Activated gamma-delta T cell treated with Interleukin-2 at 50 U/mL for 16 hours (primary cell): ENCODE measurements around the gene PET100.

Experiments used
- DNase-seq: peaks from one replicate; pipeline ENCODE4 v3.0.0-alpha.2; 2020

PET100 gene

DNA sequence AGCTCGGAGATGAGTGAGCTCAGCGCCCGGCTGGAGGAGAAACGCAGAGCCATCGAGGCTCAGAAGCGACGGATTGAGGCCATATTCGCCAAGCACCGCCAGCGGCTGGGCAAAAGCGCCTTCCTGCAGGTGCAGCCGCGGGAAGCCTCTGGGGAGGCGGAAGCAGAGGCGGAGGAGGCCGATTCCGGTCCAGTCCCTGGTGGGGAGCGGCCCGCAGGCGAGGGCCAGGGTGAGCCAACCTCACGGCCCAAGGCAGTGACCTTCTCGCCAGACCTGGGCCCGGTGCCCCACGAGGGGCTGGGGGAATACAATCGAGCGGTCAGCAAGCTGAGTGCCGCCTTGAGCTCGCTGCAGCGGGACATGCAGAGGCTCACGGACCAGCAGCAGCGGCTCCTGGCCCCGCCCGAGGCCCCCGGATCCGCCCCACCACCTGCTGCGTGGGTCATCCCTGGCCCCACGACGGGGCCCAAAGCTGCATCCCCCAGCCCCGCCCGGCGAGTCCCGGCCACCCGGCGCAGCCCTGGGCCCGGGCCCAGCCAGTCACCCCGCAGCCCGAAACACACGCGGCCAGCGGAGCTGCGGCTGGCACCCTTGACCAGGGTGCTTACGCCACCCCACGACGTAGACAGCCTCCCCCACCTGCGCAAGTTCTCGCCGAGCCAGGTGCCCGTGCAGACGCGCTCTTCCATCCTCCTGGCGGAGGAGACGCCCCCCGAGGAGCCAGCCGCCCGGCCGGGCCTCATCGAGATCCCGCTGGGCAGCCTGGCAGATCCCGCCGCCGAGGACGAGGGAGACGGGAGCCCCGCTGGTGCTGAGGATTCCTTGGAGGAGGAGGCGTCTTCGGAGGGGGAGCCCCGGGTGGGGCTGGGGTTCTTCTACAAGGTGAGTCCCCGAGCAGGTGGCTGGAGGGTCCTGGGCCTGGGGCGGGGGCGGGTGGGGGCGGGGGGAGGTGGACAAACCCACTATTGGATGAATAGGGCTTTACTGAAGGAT, 17.0 kb upstream of the PET100 start:
- DNase-seq = no peak

DNA sequence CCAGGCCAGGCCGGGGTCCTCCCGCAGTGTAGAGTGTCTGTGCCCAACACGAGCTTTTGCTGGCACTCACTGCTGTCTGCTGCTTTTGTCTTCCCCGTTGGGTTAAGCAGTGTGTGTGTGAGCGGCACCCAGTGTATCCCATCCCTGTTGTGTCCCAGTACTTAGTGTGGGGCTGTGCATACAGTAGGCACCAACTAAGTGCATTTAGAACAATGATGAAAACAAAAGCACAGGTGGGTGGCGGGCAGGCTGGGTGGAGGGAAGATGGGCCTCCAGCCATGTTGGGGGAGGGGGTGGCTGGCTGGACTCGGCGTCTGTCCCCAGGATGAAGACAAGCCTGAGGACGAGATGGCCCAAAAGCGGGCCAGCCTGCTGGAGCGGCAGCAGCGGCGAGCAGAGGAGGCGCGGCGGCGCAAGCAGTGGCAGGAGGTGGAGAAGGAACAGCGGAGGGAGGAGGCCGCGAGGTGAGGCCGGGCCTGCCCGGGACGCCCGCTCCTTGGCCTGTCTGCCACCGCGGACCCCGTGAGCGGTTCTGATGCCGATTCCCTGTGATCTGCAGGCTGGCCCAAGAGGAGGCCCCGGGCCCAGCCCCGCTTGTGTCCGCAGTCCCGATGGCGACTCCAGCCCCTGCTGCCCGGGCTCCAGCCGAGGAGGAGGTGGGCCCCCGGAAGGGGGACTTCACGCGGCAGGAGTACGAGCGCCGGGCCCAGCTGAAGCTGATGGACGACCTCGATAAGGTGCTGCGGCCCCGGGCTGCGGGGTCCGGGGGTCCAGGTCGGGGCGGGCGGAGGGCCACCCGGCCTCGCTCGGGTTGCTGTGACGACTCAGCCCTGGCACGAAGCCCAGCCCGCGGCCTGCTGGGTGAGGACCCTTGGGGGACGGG, 14.5 kb upstream of the PET100 start:
- DNase-seq = no peak

DNA sequence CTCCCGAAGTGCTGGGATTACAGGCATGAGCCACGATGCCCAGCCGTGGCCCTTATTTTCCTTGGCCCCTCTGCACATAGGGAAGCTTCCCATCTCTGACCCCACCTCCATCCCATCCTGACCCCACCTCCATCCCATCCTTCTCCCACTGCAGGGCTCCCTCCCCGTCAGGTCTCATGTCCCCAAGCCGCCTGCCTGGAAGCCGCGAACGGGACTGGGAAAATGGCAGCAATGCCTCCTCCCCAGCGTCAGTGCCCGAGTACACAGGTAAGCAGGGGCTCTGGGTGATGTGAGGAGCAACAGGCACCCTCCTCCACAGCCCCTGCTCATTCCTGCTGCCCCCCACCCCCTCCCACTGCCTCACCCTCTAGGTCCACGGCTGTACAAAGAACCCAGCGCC, 12.4 kb upstream of the PET100 start:
- DNase-seq = no peak

DNA sequence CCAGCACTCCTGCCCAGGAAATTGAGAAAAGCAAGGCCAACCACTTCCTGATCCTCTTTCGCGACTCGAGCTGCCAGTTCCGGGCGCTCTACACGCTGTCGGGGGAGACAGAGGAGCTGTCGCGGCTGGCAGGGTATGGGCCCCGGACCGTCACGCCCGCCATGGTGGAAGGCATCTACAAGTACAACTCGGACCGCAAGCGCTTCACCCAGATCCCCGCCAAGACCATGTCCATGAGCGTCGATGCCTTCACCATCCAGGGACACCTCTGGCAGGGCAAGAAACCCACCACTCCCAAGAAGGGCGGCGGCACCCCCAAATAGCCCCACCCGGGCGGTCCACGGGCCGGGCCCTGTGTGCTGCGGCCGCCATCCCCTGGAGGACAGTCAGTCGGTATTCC, 11.9 kb upstream of the PET100 start:
- DNase-seq = no peak

DNA sequence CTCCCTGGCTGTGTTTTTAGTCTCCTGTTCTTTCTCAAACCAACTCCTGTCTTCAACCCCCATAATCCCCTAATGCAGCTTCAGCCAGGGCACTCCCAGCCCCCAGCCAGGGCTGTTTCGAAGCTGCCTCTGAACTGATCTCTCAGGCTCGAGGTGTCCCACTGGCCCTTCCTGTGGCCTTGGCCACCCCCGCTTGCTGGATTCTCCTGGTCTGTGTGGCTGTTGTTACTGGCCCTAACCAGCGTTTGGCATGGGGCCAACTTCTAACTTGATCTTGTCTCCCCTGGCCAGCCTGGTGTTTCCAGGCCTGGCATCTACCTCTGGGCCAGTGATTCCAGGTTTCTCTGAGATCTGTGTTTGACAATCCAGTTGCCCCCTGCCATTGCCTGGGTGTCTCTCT, 11.2 kb upstream of the PET100 start:
- DNase-seq = no peak

DNA sequence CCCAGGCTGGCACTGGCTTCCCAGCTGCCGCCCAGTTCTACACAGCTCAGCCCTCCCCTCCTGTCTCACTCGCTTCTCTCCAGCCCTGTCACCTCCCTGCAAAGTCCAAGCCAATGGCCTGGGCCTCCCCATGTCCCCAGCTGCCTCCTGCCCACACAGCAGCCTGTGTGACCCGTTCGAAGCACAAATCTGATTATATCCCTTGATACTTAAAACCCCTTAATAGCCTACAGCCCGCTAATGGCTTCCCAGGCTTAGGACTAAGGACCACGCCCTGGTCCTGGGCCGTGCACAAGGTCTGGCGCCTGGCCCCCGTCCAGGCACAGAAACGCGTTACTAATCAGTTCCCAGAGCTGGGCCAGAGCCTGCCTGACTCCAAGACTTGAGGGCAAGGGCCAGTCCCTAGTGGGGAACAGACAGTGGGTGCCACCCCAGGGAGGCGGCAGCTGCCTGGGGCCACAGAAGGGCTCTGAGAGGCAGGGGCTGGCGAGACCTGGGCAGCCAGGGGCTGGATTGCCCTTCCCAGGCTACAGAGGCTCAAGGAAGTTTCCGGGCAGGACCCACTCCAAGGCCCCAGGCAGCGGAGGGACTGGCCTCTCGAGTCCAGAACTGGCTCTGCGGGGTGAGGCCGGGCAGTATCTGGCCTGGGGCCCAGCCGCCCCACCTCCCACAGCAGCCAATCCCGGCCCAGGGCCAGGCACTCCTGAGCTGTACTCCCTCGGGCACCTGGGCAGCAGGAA, 10.7 kb upstream of the PET100 start:
- no peak for DNase-seq

DNA sequence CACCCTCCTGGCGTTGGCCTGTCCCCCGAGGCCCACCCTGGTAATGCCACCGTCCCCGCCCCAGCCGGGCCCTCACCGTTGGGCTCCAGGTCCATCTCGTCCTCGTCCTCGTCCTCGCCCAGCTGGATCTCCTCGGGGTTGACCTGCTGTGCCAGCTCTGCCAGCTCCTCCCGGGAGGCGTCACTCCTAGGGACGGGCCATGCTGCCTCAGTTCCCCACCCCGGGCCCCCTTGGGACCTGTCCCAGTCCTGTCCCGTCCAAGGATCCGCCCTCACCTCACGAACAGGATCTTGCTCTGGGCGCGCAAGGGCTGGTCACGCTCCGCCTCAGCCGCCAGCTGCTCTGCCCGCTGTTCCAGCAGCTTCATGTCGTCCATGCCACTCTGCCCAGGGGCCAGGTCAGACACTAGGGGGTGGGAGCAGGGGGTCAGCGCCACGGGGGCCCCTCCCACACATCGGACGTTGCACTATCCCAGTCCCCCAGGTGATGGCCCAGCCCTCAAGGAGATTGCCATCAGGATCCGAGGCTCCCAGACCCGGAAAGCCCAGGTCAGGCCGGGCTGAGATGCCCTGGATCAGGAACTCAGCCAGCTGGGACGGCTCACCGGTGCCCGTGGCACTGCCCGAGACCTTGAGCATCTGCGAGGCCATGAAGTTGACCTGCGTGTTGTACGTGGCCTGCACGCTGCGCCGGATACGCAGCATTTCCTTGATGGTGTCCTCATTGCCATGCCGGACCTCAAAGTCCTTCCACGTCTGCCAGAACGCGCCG, 9.7 kb upstream of the PET100 start:
- no peak for DNase-seq

DNA sequence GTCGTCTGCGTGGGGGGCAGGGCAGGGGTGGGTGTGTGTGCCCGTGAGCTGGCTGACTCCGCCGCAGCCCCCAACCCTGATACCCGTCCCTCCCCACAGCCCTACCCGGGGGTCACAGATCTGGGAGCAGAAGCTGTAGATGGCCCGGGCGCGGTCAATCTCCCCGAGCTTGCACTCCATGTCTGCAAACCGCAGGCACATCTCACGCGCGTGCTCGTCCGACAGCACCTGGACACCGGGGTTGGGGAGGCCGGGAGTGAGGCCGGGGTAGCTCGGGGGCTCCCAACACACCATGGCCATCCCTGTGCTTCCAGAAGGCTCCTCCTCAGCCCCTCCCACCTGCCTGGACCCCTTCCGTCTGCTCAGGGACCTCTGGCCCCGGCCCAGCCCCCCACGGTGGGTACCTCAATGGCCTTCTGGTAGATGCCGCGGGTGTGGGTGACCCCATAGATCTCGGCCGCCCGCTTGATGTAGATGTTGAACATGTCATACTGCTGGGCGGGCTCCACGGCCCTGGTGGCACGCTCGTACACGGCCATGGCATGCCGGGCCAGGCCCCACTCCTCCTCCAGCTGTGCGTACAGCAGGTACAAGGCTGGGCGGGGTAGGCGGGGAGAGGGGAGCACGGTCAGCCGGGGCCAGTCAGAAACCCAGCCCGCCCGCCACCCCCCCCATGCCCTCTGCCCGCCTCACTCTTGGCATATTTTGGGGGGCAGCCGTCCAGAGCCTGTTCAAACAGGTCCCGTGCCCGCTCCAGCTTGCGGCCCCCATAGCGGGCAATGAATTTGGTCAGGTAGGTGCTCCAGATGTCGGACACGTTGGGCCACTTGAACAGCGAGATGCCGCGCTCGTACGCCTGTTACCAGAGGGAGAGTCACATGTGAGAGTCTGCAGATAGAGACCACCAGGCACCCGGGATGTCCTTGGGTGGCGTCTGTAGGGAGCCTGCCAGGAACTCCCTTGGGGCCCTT, 8.9 kb upstream of the PET100 start:
- DNase-seq = no peak

DNA sequence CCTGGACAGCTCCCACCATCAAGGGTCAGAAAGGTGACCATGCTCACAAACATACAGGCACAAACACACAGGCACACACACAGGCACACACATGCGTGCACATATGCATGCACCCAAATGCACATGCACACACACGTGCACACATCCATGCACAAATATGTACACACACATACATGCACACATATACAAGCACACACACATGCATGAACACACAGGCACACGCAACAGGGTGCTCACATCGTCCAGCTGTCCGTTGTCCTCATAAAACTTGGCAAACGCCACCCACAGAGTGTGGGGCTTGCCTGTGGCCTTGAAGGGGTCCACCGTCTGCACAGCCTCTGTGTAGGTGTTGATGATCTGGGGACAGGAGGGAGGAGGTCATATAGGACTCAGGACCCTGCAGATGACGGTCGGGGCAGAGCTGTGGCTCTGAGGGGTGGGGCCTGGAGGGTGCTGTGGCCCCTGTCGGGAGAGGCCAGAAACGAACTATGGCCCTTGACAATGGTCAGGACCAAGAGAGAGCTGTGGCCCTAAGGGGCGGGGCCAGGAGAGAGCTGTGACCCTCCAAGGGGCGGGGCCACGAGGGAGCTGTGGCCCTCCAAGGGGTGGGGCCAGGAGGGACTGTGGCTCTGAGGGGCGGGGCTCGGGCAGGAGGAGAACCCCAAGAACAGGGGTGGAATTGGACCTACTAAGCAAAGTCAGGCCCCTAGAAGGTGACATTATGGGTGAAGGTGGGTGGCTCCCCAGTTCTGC, 6.5 kb upstream of the PET100 start:
- DNase-seq = no peak

DNA sequence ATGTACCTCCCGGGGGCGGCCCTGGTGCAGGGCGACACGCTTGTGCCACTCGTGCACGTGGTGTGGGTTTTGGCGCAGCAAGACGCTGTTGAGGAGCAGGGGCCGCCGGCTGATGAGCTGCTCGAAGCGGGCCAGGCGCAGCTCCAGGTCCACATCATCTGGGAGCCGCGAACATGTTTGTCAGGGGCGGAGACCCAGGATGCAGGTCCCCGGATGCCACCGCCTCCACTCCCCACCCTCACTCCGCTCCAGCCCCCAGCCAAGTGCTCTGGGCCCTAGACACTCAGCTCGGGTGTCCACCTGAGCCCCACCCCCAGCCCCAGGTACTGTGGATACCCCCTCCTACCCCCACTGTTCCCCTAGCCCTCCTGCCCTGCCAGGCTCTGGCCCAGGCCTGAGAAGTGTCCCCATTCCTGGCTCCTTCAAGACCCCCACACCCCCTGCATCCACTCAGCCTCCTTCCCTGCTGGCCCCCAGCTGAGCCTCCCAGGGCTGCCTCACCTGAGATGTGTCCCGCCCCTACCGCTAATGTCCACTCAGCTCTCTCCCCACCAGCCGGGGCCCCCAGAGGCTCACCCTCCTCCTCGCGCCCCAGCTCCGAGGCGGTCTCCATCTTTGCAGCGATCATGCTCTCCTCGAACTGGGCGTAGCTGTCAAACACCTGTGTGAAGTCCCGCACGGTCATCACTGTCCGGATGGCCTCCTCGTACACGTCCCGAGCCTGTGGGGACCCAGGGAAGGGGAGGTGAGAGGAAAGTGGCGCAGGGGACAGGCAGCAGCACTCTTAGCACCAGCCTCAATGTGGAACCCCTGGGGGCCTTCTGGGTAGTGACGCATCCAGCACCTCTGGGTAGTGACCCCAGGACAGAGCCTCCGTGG, 5.6 kb upstream of the PET100 start:
- no peak for DNase-seq

DNA sequence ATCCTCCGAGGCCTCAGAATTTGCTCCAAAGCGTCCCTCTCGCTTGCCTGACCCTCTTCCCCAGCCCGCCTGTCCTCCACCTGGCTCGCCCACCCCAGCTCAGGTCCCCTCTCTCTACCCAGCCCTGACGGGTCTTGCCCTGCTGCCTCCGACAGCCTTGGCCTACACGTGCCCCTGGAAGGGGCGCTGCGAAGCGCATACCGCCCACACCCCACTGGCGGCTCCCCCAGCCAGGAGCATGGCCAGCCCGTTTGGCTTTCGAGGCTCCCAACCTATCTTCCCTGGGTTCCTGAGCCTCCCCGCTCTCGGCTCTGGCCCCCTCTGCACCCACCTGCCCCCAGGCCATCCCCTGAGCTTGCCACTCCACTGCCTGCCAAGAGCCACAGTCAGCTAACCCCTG, 4.8 kb upstream of the PET100 start:
- no peak for DNase-seq

DNA sequence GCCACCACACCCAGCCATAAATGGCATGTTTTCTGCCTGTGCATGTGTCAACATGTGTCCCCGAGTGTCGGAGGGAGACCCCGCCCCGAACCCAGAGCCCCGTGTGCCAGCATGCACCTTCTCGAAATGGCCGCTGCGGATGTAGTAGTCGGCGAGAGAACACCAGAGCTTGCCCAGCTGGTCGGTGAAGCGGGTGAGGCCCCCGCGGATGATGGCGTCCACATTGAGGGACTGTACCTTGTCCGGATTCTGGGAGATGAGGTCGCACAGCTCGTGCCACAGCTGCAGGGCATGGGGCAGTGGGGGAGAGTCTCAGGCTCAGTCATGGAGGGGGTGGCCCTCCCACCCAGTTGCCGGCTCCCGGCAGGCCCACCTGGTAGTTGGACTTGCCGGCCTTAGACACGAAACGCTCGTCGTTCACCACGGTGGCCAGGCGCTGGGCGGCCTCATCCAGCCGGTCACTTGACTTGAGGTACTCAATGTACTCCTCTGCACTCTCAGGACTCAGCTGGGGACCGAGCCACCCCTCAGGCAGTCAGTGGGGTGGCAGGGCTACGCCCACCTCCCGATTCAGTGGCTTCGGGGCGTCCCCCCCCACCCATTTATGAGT, 3.7 kb upstream of the PET100 start:
- no peak for DNase-seq

DNA sequence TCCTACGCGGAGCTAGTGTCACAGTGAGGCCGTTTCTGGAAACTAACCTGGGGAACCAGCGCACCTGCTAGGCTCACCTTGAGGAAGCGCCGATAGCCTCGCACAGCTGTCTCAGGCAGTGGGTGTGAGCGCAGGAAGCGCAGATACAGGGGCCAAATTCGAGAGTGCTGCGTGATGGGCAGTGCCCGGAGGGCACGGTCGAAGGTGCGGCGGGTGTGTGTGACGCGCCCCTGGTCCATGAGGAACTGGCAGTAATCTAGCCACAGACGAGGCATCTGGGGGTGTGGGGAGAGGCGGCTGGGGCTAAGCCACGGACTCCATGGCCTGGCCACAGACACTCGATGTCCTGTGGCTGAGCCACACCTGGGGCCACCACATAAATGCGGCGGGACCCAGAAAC, 2.4 kb upstream of the PET100 start:
- DNase-seq = no peak

DNA sequence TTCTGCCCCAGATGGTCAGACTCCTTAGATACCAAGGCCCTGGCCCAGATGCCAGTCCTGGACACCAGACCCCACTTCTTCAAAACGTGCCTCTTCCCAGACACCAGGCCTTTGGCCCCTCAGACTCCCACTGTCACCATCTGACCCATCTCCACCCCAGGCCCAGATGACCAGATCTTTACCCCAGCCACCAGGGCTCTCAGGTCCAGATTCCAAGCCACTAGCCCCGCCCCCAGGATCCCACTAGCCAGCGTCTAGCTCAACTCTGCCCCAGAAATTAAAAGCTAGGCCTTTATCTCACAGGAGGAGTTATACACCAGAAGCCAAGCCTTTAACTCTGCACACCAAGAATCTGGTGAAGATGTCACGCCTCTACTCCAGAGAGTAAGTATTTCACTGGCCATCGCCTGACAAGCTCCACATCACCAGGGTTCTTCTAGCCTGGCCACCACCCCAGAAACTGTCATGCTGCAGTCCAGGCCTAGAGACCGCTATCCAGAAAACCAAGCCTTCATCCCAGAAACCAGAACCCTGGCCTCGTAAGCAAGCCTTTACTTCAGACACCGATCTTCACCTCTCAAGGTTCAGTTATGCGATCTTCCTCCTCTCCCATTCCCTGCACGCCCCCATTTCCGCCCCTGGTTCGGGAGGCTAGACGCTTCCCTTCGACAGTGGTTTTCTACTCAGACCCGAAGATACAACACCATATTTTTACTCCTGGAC, 843 bp upstream of the PET100 start:
- no peak for DNase-seq

DNA sequence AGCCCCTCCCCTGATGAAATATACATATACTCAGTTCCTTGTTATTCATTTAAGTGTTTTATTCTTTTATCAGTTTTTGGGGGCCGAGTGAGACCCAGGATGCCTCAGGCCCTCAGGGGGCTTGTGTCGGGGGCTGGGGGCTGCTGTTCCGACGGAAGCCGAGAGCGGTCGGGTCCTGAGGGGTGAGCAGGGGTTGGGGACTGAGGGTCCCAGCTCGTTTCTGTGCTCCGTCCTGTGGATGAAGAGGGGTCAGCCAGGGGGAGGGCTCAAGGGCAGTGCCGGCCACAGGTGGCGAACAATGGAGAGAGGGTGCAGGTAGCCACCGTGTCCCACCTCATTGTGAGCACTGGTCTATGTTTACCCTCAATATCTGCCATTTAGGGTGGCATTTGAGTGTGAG, 2.0 kb downstream of the PET100 start:
- DNase-seq = no peak

DNA sequence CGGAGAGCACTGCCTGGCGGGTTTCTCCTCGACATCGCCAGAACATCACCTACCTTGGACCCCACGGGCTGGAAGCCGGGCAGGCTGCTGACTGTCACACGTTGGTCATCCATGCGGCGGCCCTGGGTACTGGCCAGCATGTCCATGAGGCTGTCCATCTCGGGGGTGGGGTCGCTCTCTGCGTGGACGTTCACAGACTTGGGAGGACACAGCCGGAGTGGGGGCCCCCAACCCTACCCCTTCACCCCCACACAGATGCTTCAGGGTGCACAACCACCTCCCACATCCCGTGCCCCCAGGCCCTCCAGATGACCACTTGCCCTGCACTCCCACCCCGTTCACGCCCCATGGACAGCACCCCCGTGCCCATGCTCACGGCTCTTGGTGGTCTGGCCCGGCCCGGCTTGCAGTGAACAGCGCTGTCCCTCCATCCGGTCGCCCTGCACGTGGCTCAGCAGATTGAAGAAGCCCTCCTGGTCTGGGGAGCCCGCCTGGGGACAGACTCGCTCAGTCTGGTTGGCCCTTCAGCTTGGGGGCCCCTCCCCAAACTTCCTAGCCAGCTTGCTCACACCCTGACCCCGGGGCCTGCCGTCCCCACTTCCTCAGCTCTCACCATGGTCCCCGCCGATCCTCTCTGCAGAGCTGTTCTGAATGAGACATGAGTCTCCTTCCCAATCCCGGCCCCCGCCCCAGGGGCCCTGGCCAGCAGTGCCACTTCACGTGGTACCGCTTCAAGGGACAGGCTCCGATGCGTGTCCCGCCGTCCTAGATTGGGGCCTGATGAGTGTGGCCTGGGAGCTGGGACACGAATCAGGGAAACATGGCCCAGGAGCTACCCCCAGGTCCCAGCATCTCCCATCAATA, 3.0 kb downstream of the PET100 start:
- no peak for DNase-seq

DNA sequence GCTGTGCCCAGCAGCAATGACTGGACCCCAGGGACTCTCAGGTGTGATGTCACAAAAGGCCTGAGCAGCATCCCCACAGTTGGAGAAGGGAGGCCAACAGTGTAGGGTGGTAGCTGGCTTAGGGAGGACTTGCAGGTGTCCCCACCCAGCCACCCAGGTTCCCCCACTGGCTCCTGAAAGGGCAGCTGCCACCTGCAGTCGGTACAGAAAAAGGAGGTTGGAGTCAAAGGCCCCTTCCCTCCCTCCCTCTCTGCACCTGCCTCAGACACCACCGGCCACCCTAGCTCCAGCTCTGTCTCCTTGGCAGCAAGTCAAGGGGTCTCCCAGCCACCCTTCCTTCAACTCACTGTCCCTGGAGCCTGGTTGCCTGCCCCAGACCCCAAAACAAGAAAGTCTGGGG, 4.1 kb downstream of the PET100 start, which contains the start of gene PCP2:
Gene PCP2 (minus strand): TSS at position 22 of the 400 bp plus-strand sequence. CDS start 262 bp downstream, outside the sequence.
- no peak for DNase-seq
